Transverse colon (tissue), 4 donors: ENCODE data around the gene ADAMTS16. TPM values are rescaled to one million over a fixed set of nuclear protein-coding genes. Genes with fewer than 3 reads are reported as not detected.

Source experiments
- DNase-seq: peaks from one replicate; pipeline ENCODE4 v3.0.0-alpha.2; 2019
- H3K27ac ChIP-seq, 4 donors: fragments of 200-600 bp; sonication (generic); 2 replicates each; pipeline ENCODE4 v1.5.1; 2016 to 2018; ENCODE audit warnings: inconsistent platforms in 4 of 4
- H3K27me3 ChIP-seq: fragments of 200-600 bp; sonication (generic); 2 replicates; pipeline ENCODE4 v1.5.1; 2017; ENCODE audit warnings: inconsistent platforms
- H3K36me3 ChIP-seq, 4 donors: fragments of 200-600 bp; sonication (generic); 2 replicates each; pipeline ENCODE4 v1.5.1; 2017 to 2019; ENCODE audit warnings: inconsistent platforms in 4 of 4
- H3K4me1 ChIP-seq, 4 donors: fragments of 200-600 bp; sonication (generic); 2 replicates each; pipeline ENCODE4 v1.5.1; 2017 to 2020; ENCODE audit warnings: inconsistent platforms in 4 of 4
- H3K4me3 ChIP-seq, 4 donors: fragments of 200-600 bp; sonication (generic); 1 replicate in 1 of 4; 2 replicates in 3 of 4; pipeline versions ENCODE4 v1.5.1 to v1.6.1; 2017 to 2019; ENCODE audit warnings: inconsistent platforms in 4 of 4
- H3K9me3 ChIP-seq, 2 donors: fragments of 200-600 bp; sonication (generic); 2 replicates each; pipeline ENCODE4 v1.5.1; 2017 to 2019; ENCODE audit warnings: inconsistent platforms in 2 of 2
- EP300 ChIP-seq: sonication (generic); formaldehyde crosslinking; IDR thresholded peaks from one replicate; pipeline ENCODE4 v1.6.1; 2017; ENCODE audit warnings: antibody characterized with exemption, low read depth
- POLR2A ChIP-seq: fragments of 450-650 bp; IDR thresholded peaks from one replicate; pipeline ENCODE4 v1.6.1; 2016; ENCODE audit warnings: antibody characterized with exemption, mild to moderate bottlenecking, moderate library complexity
- POLR2AphosphoS5 ChIP-seq, 3 donors: sonication (generic); formaldehyde crosslinking; IDR thresholded peaks; one replicate each; pipeline ENCODE4 v1.6.1; 2016; ENCODE audit warnings: antibody characterized with exemption in 3 of 3
- WGBS, 2 donors: methylation state at CpG; one replicate each; pipeline ENCODE4 v1.1.5; 2018; ENCODE audit warnings: low coverage in 1 of 2; 5-methylcytosine and 5-hydroxymethylcytosine counted together
- in situ Hi-C, 4 donors: fragments of 200-750 bp; cut with MboI; loops; one replicate each; pipeline versions ENCODE4 v1.15.0 to v1.15.1; 2017; ENCODE audit warnings: low sequenced_read_pairs in 3 of 4, low pct_ligation_motif_present in 1 of 4, low pct_unique_long_range_greater_than_20kb in 1 of 4
- intact Hi-C: fragments of 100-400 bp; cut with DNase I; formaldehyde crosslinking; loops from one replicate; pipeline ENCODE4 v1.15.1; 2023; ENCODE audit warnings: low total_unique reads
- total RNA-seq, 4 donors: library from RNA; depleted of rRNA; stranded (reverse); fragments of >200 nt; gene quantifications; one replicate each; pipeline ENCODE4 v1.1.0, GENCODE V29; 2016
- TF ChIP-seq, protein P1 (sequence below), 5 experiments: fragments of 200-600 bp in 3 of 5; fragments of 450-650 bp in 2 of 5; sonication (generic) in 3 of 5; IDR thresholded peaks; 1 replicate in 2 of 5; 2 replicates in 3 of 5; pipeline ENCODE4 v1.5.1; 2016 to 2017; ENCODE audit warnings: antibody characterized with exemption in 5 of 5, inconsistent platforms in 3 of 5, mild to moderate bottlenecking in 2 of 5, moderate library complexity in 1 of 5

Gene ADAMTS16
- total RNA-seq, 4 donors from 2014 or later = 0.68 to 4.4 TPM; not detected in 2

DNA sequence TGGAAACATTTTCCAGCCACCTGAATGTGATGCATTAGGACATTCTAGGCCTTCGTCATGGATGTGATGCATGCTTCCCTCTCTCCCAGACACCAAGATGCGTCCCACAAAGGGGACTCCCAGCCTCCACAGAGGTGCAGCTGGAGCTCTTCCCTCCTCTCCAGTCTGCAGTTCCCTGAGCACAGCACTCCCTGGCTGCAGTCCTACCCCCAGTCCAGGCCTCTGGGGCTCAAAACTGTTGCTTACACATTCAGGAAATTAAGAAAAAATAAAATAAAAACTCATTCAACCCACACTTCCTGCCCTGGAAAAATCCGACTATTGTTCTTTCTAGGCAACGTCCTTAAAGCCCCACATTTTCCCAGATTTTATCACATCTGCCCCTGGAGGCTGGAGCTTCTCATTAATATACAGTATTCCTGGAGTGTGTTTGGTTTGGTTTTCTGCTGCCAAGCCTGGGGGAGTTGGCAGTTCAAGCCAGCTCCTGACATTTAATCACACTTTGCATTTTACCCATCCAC lies 204.0 kb downstream of the ADAMTS16 start:
- in situ Hi-C loops = no loop called here
- TF ChIP-seq POLR2AphosphoS5 (IDR thresholded peaks at IDR 0.05) = no peak
- TF ChIP-seq, protein P1, sequence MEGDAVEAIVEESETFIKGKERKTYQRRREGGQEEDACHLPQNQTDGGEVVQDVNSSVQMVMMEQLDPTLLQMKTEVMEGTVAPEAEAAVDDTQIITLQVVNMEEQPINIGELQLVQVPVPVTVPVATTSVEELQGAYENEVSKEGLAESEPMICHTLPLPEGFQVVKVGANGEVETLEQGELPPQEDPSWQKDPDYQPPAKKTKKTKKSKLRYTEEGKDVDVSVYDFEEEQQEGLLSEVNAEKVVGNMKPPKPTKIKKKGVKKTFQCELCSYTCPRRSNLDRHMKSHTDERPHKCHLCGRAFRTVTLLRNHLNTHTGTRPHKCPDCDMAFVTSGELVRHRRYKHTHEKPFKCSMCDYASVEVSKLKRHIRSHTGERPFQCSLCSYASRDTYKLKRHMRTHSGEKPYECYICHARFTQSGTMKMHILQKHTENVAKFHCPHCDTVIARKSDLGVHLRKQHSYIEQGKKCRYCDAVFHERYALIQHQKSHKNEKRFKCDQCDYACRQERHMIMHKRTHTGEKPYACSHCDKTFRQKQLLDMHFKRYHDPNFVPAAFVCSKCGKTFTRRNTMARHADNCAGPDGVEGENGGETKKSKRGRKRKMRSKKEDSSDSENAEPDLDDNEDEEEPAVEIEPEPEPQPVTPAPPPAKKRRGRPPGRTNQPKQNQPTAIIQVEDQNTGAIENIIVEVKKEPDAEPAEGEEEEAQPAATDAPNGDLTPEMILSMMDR (IDR thresholded peaks at IDR 0.05) = no peak
- TF ChIP-seq EP300 = no peak

DNA sequence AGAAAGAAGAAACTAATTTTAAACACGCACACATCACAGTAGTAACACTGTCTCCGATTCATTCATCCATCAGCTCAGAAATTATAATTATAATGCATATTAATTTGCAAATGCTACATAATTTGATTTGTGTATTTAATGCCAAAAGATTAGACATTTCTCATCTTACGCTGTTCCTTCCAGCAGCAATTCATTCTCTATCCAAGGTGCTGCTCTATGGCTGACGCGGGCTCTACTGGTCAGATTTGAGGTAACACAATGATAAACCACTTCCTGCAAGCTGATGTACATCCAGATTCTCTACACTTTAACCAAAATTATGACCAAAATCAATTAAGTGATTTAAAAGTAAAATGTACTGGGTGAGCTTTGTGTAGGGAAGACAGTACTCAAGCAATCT lies 204.5 kb downstream of the ADAMTS16 start:
- H3K27me3 ChIP-seq = no peaks in the 10 kb centered on the region
- H3K4me3 ChIP-seq = no peak overlapping the region
- no peak overlapping the region for H3K27ac ChIP-seq
- no peaks in the 10 kb centered on the region for H3K36me3 ChIP-seq
- no peaks in the 10 kb centered on the region for H3K9me3 ChIP-seq
- TF ChIP-seq, protein P1 (IDR thresholded peaks at IDR 0.05) = no peak
- no peak for TF ChIP-seq EP300
- TF ChIP-seq POLR2A = no peak
- no peak for TF ChIP-seq POLR2AphosphoS5 (IDR thresholded peaks at IDR 0.05)
- H3K4me1 ChIP-seq = no peaks in the 10 kb centered on the region
- DNase-seq = no peak
- WGBS, 2 donors = 64 to 68% methylated on average over 5 of the region's 5 CpGs
- intact Hi-C loops = no loop called here
- in situ Hi-C loops = no loop called here

More for the DNA sequence above, 204.0 kb downstream of the ADAMTS16 start:
- Histone ChIP-seq H3K36me3 (no peaks in the 10 kb centered on the region), H3K9me3 (no peaks in the 10 kb centered on the region), H3K27ac (no peak overlapping the region), H3K4me3 (no peak overlapping the region), H3K4me1 (no peaks in the 10 kb centered on the region), H3K27me3 (no peaks in the 10 kb centered on the region)
- WGBS, 2 donors = 50 to 70% methylated on average over 3 to 4 of the region's 4 CpGs
- intact Hi-C loops = no loop called here
- no peak for DNase-seq

DNA sequence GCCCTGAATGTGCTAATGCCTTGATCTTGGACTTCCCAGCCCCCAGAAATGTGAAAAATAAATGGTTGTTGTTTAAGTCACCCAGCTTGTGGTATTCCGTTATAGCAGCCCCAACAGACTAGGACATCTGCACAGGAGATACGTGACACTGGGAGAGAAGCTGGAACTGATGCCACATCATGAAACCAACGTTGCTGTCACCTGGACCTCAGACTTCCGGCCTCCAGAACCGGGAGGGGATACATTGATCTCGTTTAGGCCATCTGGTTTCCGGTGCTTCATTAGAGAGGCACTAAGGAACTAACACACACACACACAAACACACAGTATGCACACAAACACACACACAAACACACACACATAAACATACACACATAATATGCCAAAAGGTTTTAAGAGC lies 207.3 kb downstream of the ADAMTS16 start:
- Histone ChIP-seq H3K36me3 (no peaks in the 10 kb centered on the region), H3K4me1 (no peaks in the 10 kb centered on the region), H3K9me3 (no peaks in the 10 kb centered on the region), H3K4me3 (no peak overlapping the region), H3K27ac (no peak overlapping the region), H3K27me3 (no peaks in the 10 kb centered on the region)
- WGBS, 2 donors = 85% methylated on average over 7 of the region's 7 CpGs; no CpG with 5 or more reads in 1 of the 2 donors
- intact Hi-C loops (no loop called here), in situ Hi-C loops (no loop called here)
- no peak for DNase-seq
- TF ChIP-seq POLR2A = no peak
- TF ChIP-seq EP300 = no peak
- TF ChIP-seq, protein P1 (IDR thresholded peaks at IDR 0.05) = no peak
- TF ChIP-seq POLR2AphosphoS5 (IDR thresholded peaks at IDR 0.05) = no peak

DNA sequence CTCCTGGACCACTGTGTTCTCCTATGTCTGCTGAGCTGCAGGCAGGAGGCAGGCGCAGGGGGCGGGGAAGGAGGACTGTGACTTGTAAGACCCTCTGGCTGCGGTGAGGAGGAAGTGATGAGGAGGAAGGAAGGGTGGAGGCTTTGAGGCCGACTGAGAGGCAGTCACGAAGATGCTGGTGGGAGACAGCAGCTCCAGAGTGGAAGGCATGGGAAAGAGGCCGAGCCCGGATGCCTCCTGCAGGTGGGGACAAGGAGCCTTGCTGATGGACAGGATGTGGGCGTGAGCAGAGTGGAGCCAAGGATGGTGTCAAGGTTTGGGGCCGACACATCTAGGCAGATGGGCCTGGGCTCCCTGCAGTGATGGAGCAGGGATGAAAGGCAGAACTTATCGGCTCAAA lies 208.0 kb downstream of the ADAMTS16 start:
- H3K36me3 ChIP-seq = no peaks in the 10 kb centered on the region
- H3K9me3 ChIP-seq = no peaks in the 10 kb centered on the region
- no peak for TF ChIP-seq POLR2AphosphoS5 (IDR thresholded peaks at IDR 0.05)
- no peak for TF ChIP-seq POLR2A
- no peak for TF ChIP-seq EP300
- TF ChIP-seq, protein P1 (IDR thresholded peaks at IDR 0.05) = no peak
- DNase-seq = no peak
- no peak overlapping the region for H3K27ac ChIP-seq
- H3K4me3 ChIP-seq = no peak overlapping the region
- H3K27me3 ChIP-seq = no peaks in the 10 kb centered on the region
- intact Hi-C loops (no loop called here), in situ Hi-C loops (no loop called here)
- no peaks in the 10 kb centered on the region for H3K4me1 ChIP-seq
- 55 to 61% methylated on average over 9 to 10 of the region's 10 CpGs for WGBS, 2 donors
